IMR-90 (cell line): ENCODE results near the gene FRY. TPM values are rescaled to one million over a fixed set of nuclear protein-coding genes. Genes with fewer than 3 reads are reported as not detected.

Experiments used
- ATAC-seq: fragments of 200-7000 bp; cut with Tn5 transposase; 2 replicates; pipeline ENCODE4 v1.9.1; 2020; ENCODE audit warnings: low read depth, mild to moderate bottlenecking, moderate library complexity
- BruUV-seq: library from RNA; stranded (reverse); fragments of 400-500 nt; replicated peaks from 2 replicates; lab custom pipeline; 2021; lab: Mats Ljungman, UMichigan
- CTCF ChIA-PET: fragments of 300-600 bp; formaldehyde crosslinking; extraction: SDS; loops from one replicate; lab custom pipeline; 2021; ENCODE audit warnings: antibody characterized with exemption; lab: Yijun Ruan, JAX
- POLR2A ChIA-PET: fragments of 300-600 bp; sonication (Branson Sonifier 250); formaldehyde crosslinking; loops from one replicate; lab custom pipeline; 2022; ENCODE audit warnings: antibody characterized with exemption; ENCODE audit not compliant: unreplicated experiment; lab: Charles Lee
- DNase-seq: peaks from one replicate; pipeline ENCODE4 v3.0.0; 2013
- H2AFZ ChIP-seq: replicated peaks from 2 replicates; pipeline ENCODE3; 2013; ENCODE audit warnings: low read length, mild to moderate bottlenecking; ENCODE audit not compliant: poor library complexity
- H2AK5ac ChIP-seq: 2 replicates; pipeline ENCODE4 v1.6.1; 2013; ENCODE audit warnings: low read depth, low read length, inconsistent platforms
- H2AK9ac ChIP-seq: replicated peaks from 2 replicates; pipeline ENCODE3; 2013; ENCODE audit warnings: mild to moderate bottlenecking, low read depth, low read length, moderate library complexity; ENCODE audit not compliant: poor library complexity
- H2BK120ac ChIP-seq: 2 replicates; pipeline ENCODE4 v1.6.1; 2013; ENCODE audit warnings: low read depth, low read length, inconsistent platforms
- H2BK15ac ChIP-seq: 3 replicates; pipeline ENCODE4 v1.6.1; 2013; ENCODE audit warnings: low read depth, low read length, inconsistent platforms
- H2BK20ac ChIP-seq: 2 replicates; pipeline ENCODE4 v1.6.1; 2013; ENCODE audit warnings: low read depth, mild to moderate bottlenecking, inconsistent platforms, low read length, moderate library complexity
- H2BK5ac ChIP-seq: 2 replicates; pipeline ENCODE4 v1.6.1; 2013; ENCODE audit warnings: mild to moderate bottlenecking, low read depth, low read length, inconsistent platforms; ENCODE audit not compliant: poor library complexity, severe bottlenecking
- H3K14ac ChIP-seq: replicated peaks from 2 replicates; pipeline ENCODE4 v1.6.1; 2013; ENCODE audit warnings: low read depth, low read length, inconsistent platforms
- H3K18ac ChIP-seq: 2 replicates; pipeline ENCODE4 v1.6.1; 2013; ENCODE audit warnings: low read depth, low read length, control low read depth
- H3K23ac ChIP-seq: 2 replicates; pipeline ENCODE4 v1.6.1; 2013; ENCODE audit warnings: low read depth, low read length, inconsistent platforms
- H3K27ac ChIP-seq: 2 replicates; pipeline ENCODE4 v1.5.1; 2013; ENCODE audit warnings: mild to moderate bottlenecking, control low read depth, low read length; ENCODE audit not compliant: insufficient read depth
- H3K27me3 ChIP-seq: 2 replicates; pipeline ENCODE4 v1.6.1; 2013; ENCODE audit warnings: low read length; ENCODE audit not compliant: control insufficient read depth, insufficient read depth
- H3K36me3 ChIP-seq: 2 replicates; pipeline ENCODE4 v1.6.1; 2013; ENCODE audit warnings: low read length, mixed read lengths; ENCODE audit not compliant: control insufficient read depth, insufficient read depth
- H3K4ac ChIP-seq: 2 replicates; pipeline ENCODE4 v1.6.1; 2013; ENCODE audit warnings: low read depth, low read length, inconsistent platforms
- H3K4me1 ChIP-seq: 2 replicates; pipeline ENCODE4 v1.6.1; 2013; ENCODE audit warnings: low read length, mixed read lengths; ENCODE audit not compliant: control insufficient read depth, insufficient read depth
- H3K4me2 ChIP-seq: 2 replicates; pipeline ENCODE4 v1.6.1; 2013; ENCODE audit warnings: low read depth, mild to moderate bottlenecking, control low read depth, low read length, moderate library complexity
- H3K4me3 ChIP-seq: 2 replicates; pipeline ENCODE4 v1.5.1; 2013; ENCODE audit warnings: low read depth, mild to moderate bottlenecking, control low read depth, low read length, moderate library complexity; ENCODE audit not compliant: insufficient read depth
- H3K56ac ChIP-seq: 2 replicates; pipeline ENCODE4 v1.6.1; 2013; ENCODE audit warnings: low read length, inconsistent platforms; ENCODE audit not compliant: insufficient read depth; ENCODE audit errors: extremely low read depth
- H3K79me1 ChIP-seq, 2 experiments: 2 replicates each; pipeline ENCODE4 v1.6.1; 2013; ENCODE audit warnings: low read length in 2 of 2, inconsistent platforms in 1 of 2, low read depth in 1 of 2
- H3K9ac ChIP-seq: 2 replicates; pipeline ENCODE4 v1.6.1; 2013; ENCODE audit warnings: low read depth, low read length, control low read depth
- H3K9me1 ChIP-seq: 2 replicates; pipeline ENCODE4 v1.6.1; 2013; ENCODE audit warnings: low read length, inconsistent platforms; ENCODE audit not compliant: insufficient read depth
- H3K9me3 ChIP-seq: 2 replicates; pipeline ENCODE4 v1.6.1; 2013; ENCODE audit warnings: low read length; ENCODE audit not compliant: control insufficient read depth, insufficient read depth
- H4K20me1 ChIP-seq: 2 replicates; pipeline ENCODE4 v1.6.1; 2013; ENCODE audit warnings: low read length, inconsistent platforms; ENCODE audit not compliant: insufficient read depth
- H4K5ac ChIP-seq: 2 replicates; pipeline ENCODE4 v1.6.1; 2013; ENCODE audit warnings: mild to moderate bottlenecking, low read depth, low read length, control low read depth
- H4K8ac ChIP-seq, 2 experiments: 2 replicates each; pipeline ENCODE4 v1.6.1; 2013; ENCODE audit warnings: low read depth in 2 of 2, low read length in 2 of 2, control low read depth in 1 of 2, inconsistent platforms in 1 of 2
- H4K91ac ChIP-seq: 2 replicates; pipeline ENCODE4 v1.6.1; 2013; ENCODE audit warnings: low read depth, low read length, inconsistent platforms; ENCODE audit not compliant: insufficient read depth
- CEBPB ChIP-seq: IDR thresholded peaks from 2 replicates; pipeline ENCODE4 v1.6.1; 2012; ENCODE audit warnings: low read depth, low read length, improper control_type of control experiment
- CTCF ChIP-seq: conservative IDR thresholded peaks from 2 replicates; pipeline ENCODE4 v1.5.1; 2012; ENCODE audit warnings: mild to moderate bottlenecking, low read depth, low read length, improper control_type of control experiment
- FOS ChIP-seq: fragments of 150-350 bp; IDR thresholded peaks from 2 replicates; pipeline ENCODE4 v1.6.1; 2016; ENCODE audit warnings: low read depth, low read length
- MAZ ChIP-seq: IDR thresholded peaks from 2 replicates; pipeline ENCODE4 v1.6.1; 2012; ENCODE audit warnings: low read depth, mild to moderate bottlenecking, low read length, improper control_type of control experiment, moderate library complexity, borderline replicate concordance
- MXI1 ChIP-seq: IDR thresholded peaks from 2 replicates; pipeline ENCODE4 v1.6.1; 2012; ENCODE audit warnings: low read depth, mild to moderate bottlenecking, low read length, moderate library complexity, borderline replicate concordance
- NFE2L2 ChIP-seq: fragments of 150-350 bp; IDR thresholded peaks from 2 replicates; pipeline ENCODE4 v1.6.1; 2016; ENCODE audit warnings: low read depth, mild to moderate bottlenecking, low read length
- RAD21 ChIP-seq: IDR thresholded peaks from 2 replicates; pipeline ENCODE4 v1.6.1; 2012; ENCODE audit warnings: low read length, improper control_type of control experiment
- WGBS, 2 experiments: methylation state at CpG; one replicate each; pipeline versions ENCODE4 v1.1.5 to v1.1.7; 2013; ENCODE audit warnings: missing lambda C conversion rate in 2 of 2; ENCODE audit not compliant: insufficient read length in 1 of 2; ENCODE audit errors: extremely low coverage in 2 of 2; 5-methylcytosine and 5-hydroxymethylcytosine counted together
- dilution Hi-C: fragments of 300-500 bp; cut with HindIII; formaldehyde crosslinking; loops from one replicate; pipeline ENCODE4 v1.14.3; 2018; ENCODE audit warnings: low sequenced_read_pairs; ENCODE audit not compliant: unreplicated experiment
- in situ Hi-C: fragments of 300-500 bp; cut with MboI; formaldehyde crosslinking; loops from 3 replicates; pipeline ENCODE4 v1.14.3; 2019; ENCODE audit warnings: low sequenced_read_pairs, inconsistent platforms, mixed read lengths
- intact Hi-C: fragments of 100-400 bp; cut with micrococcal nuclease; formaldehyde crosslinking; loops from 2 replicates; pipeline ENCODE4 v1.10.0; 2022
- polyA plus RNA-seq, 3 experiments: library from polyadenylated mRNA; depleted of rRNA; stranded (reverse); fragments of >200 nt; gene quantifications; 2 replicates each; pipeline ENCODE4 v1.2.3, GENCODE V29; 2012; ENCODE audit warnings: low replicate concordance in 1 of 3
- total RNA-seq: library from RNA; depleted of rRNA; stranded (reverse); fragments of >200 nt; gene quantifications from 2 replicates; pipeline ENCODE4 v1.2.3, GENCODE V29; 2012

The FRY gene
- total and polyA plus RNA-seq, 2 of the 4 experiments (the other 2 are of a cell fraction) = 3.0 to 4.8 TPM

DNA sequence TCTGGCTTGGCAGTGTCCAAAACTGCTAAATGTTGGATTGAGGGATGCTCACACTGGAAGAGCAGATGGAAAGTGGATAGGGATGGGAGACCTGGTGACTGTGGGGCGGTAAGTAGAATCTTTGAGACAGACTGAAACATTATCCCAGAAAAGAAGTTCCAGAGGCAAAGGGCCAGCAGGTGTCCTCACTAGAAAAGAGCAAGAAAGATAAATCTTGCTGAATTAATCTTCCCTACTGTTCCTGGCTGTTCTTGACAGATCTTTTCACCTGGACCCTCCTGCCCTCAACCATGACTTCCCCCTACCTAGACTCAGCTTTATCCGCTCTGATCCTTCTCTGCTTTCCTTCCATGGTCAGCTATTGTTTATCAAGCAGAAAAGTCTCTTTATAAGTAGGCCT, 35.0 kb upstream of the FRY start:
- WGBS, 2 experiments = no CpG with 5 or more reads among the region's 2 CpGs
- Histone ChIP-seq H2BK15ac (no peak overlapping the region), H3K27ac (no peak overlapping the region), H3K14ac (no peak overlapping the region), H3K36me3 (no peaks in the 10 kb centered on the region), H4K20me1 (no peaks in the 10 kb centered on the region), H3K18ac (no peak overlapping the region), H3K4me3 (no peak overlapping the region), H3K56ac (no peak overlapping the region), H3K9ac (no peak overlapping the region), H3K9me1 (peaks cover 3% of the 10 kb centered on the region; the same call in 1 of the 2 replicates), H2BK20ac (no peak overlapping the region), H2AK9ac (no peak overlapping the region), H2AK5ac (no peak overlapping the region), H2AFZ (peak overlapping the region; percentile 64), H3K79me1 (no peaks in the 10 kb centered on the region), H3K4ac (no peak overlapping the region), H3K4me2 (no peak overlapping the region), H3K4me1 (no peaks in the 10 kb centered on the region), H4K8ac (no peak overlapping the region), H2BK120ac (no peak overlapping the region), H2BK5ac (no peak overlapping the region), H4K91ac (no peak overlapping the region), H3K23ac (no peak overlapping the region), H3K9me3 (peaks cover 2% of the 10 kb centered on the region; the same call in 1 of the 2 replicates), H3K27me3 (no peaks in the 10 kb centered on the region; the same call in 1 of the 2 replicates), H4K5ac (no peak overlapping the region)
- no peak for ATAC-seq
- ChIA-PET POLR2A (no interaction called here), CTCF (no interaction called here)
- BruUV-seq = no TSS peak
- intact Hi-C loops (no loop called here), dilution Hi-C loops (no loop called here), in situ Hi-C loops (no loop called here)
- TF ChIP-seq CEBPB (no peak), RAD21 (no peak), CTCF (no peak), FOS (no peak), MAZ (no peak), MXI1 (no peak), NFE2L2 (no peak)
- DNase-seq = no peak
